Measurements from ENCODE around the gene PPP1R9A. TPM values are rescaled to one million over a fixed set of nuclear protein-coding genes. Genes with fewer than 3 reads are reported as not detected.

Gene PPP1R9A
- total RNA-seq, 1 donor from 2014 or later: 19.9 TPM

GRCh38 chr7:94904982-94905381 lies 2.4 kb upstream of the PPP1R9A start:
- no peak for DNase-seq (ENCODE audit: low read depth)
- no peak for TF ChIP-seq CTCF (IDR thresholded peaks at IDR 0.05; ENCODE audit: insufficient read depth, low read length, poor library complexity, severe bottlenecking)
- Histone ChIP-seq H3K4me3 (ENCODE audit: low read depth, low read length) (no peak overlapping the region), H3K27me3 (ENCODE audit: control insufficient read depth, insufficient read depth, low read length) (no peaks in the 10 kb centered on the region), H3K36me3 (ENCODE audit: control insufficient read depth, insufficient read depth, low read length) (no peaks in the 10 kb centered on the region)

GRCh38 chr7:94906065-94906851 lies 1.1 kb upstream of the PPP1R9A start:
- Histone ChIP-seq H3K4me3 (ENCODE audit: low read depth, low read length) (no peak overlapping the region), H3K27me3 (ENCODE audit: control insufficient read depth, insufficient read depth, low read length) (no peaks in the 10 kb centered on the region), H3K36me3 (ENCODE audit: control insufficient read depth, insufficient read depth, low read length) (no peaks in the 10 kb centered on the region)
- TF ChIP-seq CTCF (IDR thresholded peaks at IDR 0.05; ENCODE audit: insufficient read depth, low read length, poor library complexity, severe bottlenecking): no peak
- DNase-seq (ENCODE audit: low read depth): no peak

GRCh38 chr7:94907811-94908322 lies 473 bp downstream of the PPP1R9A start:
- DNase-seq (ENCODE audit: low read depth): no peak
- H3K27me3 ChIP-seq (ENCODE audit: control insufficient read depth, insufficient read depth, low read length): no peaks in the 10 kb centered on the region
- TF ChIP-seq CTCF (IDR thresholded peaks at IDR 0.05; ENCODE audit: insufficient read depth, low read length, poor library complexity, severe bottlenecking): no peak
- H3K4me3 ChIP-seq (ENCODE audit: low read depth, low read length): peak overlapping the region; percentile 74
- H3K36me3 ChIP-seq (ENCODE audit: control insufficient read depth, insufficient read depth, low read length): no peaks in the 10 kb centered on the region

GRCh38 chr7:94908323-94909178 lies 1.2 kb downstream of the PPP1R9A start:
- DNase-seq (ENCODE audit: low read depth): no peak
- Histone ChIP-seq H3K4me3 (ENCODE audit: low read depth, low read length) (peak overlapping the region; percentile 74), H3K27me3 (ENCODE audit: control insufficient read depth, insufficient read depth, low read length) (no peaks in the 10 kb centered on the region), H3K36me3 (ENCODE audit: control insufficient read depth, insufficient read depth, low read length) (no peaks in the 10 kb centered on the region)
- TF ChIP-seq CTCF (IDR thresholded peaks at IDR 0.05; ENCODE audit: insufficient read depth, low read length, poor library complexity, severe bottlenecking): no peak

GRCh38 chr7:94909179-94909466 lies 1.7 kb downstream of the PPP1R9A start:
- no peak for DNase-seq (ENCODE audit: low read depth)
- no peak for TF ChIP-seq CTCF (IDR thresholded peaks at IDR 0.05; ENCODE audit: insufficient read depth, low read length, poor library complexity, severe bottlenecking)
- no peaks in the 10 kb centered on the region for H3K27me3 ChIP-seq (ENCODE audit: control insufficient read depth, insufficient read depth, low read length)
- peak overlapping the region; percentile 74 for H3K4me3 ChIP-seq (ENCODE audit: low read depth, low read length)
- no peaks in the 10 kb centered on the region for H3K36me3 ChIP-seq (ENCODE audit: control insufficient read depth, insufficient read depth, low read length)

All from kidney epithelial cell (primary cell).